Fibroblast of pulmonary artery (primary cell): Measurements from ENCODE around the gene WDR59.
"Not testable (repeated sequence)": the region's sequence is repeated elsewhere in the genome, so short reads cannot be mapped to it uniquely, and the experiment has no call there.

ENCODE experiments used
- DNase-seq: peaks from one replicate; pipeline ENCODE4 v3.0.0-alpha.2; 2010; ENCODE audit warnings: low read depth
- H3K4me3 ChIP-seq: replicated peaks from 2 replicates; pipeline ENCODE4 v1.5.1; 2011; ENCODE audit warnings: low read depth, mild to moderate bottlenecking, control low read depth, low read length, moderate library complexity
- CTCF ChIP-seq: IDR thresholded peaks from 2 replicates; pipeline ENCODE4 v1.5.1; 2011; ENCODE audit warnings: mild to moderate bottlenecking, control low read depth, low read length, inconsistent platforms; ENCODE audit errors: missing control alignments

Gene WDR59

GRCh38 chr16:74926805-74927204 is 58.1 kb downstream of the WDR59 start:
- no peak for TF ChIP-seq CTCF
- no peak overlapping the region for H3K4me3 ChIP-seq
- no peak for DNase-seq

- DNase-seq = peak; percentile 12
- TF ChIP-seq CTCF = no peak
- H3K4me3 ChIP-seq = no peak overlapping the region
These were observed 61.0 kb downstream of the WDR59 start for GRCh38 chr16:74923766-74924460.

DNA sequence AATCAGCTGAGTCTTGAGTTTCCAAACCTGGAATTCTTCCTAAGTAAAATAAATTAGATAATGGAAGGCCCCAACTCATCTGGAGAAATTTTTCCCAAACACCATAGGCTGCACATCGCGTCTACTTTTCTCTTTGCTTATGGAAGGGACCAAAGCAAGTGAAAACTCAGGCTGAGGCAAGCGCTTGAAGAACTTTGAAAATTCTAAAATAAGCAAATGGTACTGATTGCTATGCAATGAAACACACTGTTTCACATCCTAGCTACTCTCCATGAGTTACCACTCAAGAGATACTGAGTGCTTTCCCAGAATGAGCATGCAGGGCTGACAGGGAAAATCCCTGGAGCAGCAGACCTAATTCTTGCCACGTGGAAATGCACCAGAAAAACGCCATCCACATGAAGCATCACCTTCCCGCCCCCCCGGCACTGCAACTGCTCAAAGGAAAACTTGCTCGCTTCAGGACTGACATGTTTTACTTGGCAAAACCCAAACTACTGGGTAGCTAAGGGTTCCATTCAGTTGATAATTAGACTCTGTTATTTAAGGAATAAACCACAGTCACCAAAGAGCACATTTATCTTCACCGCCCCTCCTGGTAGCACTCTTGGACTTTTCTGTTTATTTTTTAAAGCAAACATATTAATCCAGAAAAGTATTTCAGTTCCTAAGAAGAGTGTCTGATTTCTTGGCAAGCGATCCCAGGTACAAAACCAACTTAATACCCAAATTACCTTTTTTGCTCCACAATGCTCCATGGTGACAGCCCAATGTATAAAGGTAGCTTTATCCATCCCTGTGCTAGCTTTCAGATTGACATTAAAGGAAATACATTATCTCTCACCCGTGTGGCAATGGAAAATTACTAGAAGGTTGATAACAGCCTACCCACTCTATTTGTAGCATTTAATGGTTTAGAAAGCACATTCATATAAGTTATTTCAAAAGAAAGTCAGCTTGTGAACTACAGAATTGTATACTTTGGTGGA is 62.5 kb downstream of the WDR59 start:
- H3K4me3 ChIP-seq = no peak overlapping the region
- no peak for TF ChIP-seq CTCF
- no peak for DNase-seq

- TF ChIP-seq CTCF = no peak
These were observed 63.9 kb downstream of the WDR59 start for GRCh38 chr16:74921051-74921450.

DNA sequence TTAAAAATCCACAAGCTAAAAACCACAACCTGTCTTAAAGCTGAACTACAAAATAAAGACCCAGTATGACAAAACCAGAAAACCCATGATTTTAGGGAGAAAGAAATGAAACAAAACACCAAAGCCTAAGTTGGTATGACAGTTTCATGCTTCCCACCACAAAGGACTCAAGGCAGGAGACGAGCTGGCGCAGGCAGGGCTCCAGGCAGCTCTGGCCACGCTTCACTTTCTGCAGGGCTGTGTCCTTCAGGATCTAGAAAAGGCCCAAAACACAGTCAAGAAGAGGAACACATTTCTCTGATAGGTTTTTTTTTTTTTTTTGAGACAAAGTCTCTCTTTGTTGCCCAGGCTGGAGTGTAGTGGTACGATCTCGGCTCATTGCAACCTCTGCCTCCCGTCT is 75.3 kb downstream of the WDR59 start:
- no peak for TF ChIP-seq CTCF
- DNase-seq = no peak
- H3K4me3 ChIP-seq = no peak overlapping the region

More at GRCh38 chr16:74921051-74921450, 63.9 kb downstream of the WDR59 start:
- H3K4me3 ChIP-seq = no peak overlapping the region
- no peak for DNase-seq

GRCh38 chr16:74908759-74909158 is 76.2 kb downstream of the WDR59 start:
- not testable (repeated sequence) for DNase-seq, H3K4me3 ChIP-seq

DNA sequence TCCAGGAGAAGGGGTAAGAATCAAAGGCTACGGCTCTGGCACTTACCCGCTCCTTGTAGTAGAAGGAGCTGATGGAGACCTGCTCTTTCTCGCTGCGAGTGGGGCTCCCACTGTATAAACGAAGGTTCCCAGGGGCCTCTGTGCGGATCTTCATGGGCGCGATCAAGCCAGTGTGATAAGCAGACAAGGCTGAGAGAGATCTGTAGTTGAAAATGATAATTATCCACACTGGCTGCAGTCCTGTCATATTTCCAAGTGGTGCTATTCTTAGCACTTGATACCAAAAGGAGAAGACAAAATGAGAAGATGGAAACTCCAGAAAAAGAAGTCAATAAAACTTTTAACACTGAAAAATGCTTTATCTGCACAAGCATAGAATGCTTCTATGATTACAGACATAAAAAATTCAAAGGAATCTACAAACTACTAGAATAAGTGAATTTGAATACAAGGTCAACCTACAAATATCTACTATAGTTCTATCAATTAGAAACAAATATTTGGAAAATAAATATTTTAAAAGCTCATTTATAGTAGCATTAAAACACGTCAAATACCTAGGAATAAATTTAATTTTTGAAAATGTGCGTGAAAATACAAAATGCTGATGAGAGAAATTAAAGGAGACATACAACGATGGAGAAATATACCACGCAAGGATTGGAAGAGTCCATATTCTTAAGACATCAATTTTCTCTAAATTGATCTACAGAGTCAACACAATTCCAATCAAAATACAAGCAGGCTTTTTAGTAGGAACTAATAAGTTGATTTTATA is 80.8 kb downstream of the WDR59 start:
- TF ChIP-seq CTCF = no peak
- DNase-seq = no peak
- no peak overlapping the region for H3K4me3 ChIP-seq
